ENCODE data around the gene GLRX3.
A peak's percentile ranks its signal among the peaks of the same experiment; 100 is the strongest.

The GLRX3 gene

DNA sequence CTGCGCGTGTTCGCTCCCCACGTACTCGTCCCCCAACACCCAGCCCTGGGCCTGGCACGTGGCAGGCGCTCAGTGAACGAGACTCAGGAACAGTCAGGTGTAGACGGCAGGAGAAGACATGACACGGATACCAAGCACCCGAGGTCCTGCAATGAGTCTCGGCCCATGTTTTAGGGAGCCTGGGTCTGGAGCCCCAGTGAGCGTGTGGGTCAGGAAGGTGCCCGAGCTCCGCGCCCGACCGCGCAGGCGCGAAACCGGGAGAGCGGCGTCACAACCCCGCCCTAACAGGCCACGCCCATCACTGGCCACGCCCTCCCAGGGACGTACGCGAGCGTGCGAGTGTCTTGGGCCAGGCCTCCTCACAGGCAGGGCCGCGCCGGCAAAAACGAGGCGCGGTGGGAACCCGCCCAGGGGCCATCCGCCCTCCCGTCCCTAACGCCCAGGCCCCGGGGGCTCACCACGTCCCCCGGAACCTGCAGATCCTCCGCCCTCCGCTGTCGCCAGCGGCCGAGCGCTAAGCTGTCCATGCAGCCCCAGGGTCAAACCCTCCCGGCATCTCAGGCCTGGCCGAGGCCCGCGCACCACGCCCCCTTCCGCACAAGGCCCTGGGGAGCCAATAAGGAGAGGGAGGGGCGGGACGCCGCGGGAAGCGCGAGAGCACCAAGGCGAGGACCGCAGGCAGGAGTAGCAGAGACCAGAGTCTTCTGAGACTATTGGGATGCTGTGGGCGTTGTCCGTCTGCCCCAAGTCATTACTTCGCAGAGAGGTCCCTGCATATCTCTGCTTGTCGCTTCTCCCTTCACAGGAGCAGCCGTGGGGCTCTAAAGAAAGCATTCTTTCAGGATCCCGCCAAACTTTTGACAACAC is 25.7 kb upstream of the GLRX3 start, which contains the start of gene C10orf143 (continued):
- TF ChIP-seq, protein P1, sequence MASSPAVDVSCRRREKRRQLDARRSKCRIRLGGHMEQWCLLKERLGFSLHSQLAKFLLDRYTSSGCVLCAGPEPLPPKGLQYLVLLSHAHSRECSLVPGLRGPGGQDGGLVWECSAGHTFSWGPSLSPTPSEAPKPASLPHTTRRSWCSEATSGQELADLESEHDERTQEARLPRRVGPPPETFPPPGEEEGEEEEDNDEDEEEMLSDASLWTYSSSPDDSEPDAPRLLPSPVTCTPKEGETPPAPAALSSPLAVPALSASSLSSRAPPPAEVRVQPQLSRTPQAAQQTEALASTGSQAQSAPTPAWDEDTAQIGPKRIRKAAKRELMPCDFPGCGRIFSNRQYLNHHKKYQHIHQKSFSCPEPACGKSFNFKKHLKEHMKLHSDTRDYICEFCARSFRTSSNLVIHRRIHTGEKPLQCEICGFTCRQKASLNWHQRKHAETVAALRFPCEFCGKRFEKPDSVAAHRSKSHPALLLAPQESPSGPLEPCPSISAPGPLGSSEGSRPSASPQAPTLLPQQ (tag by site-specific recombination; IDR thresholded peaks at IDR 0.05), result peak; percentile 60; the same call in 1 of the 2 replicates
- peak; percentile 42; the same call in 1 of the 2 replicates for TF ChIP-seq ZNF629 (tag by site-specific recombination; IDR thresholded peaks at IDR 0.05)
- no peak for TF ChIP-seq ZNF221 (tag by site-specific recombination; IDR thresholded peaks at IDR 0.05; ENCODE audit: borderline replicate concordance)
- TF ChIP-seq, protein P2, sequence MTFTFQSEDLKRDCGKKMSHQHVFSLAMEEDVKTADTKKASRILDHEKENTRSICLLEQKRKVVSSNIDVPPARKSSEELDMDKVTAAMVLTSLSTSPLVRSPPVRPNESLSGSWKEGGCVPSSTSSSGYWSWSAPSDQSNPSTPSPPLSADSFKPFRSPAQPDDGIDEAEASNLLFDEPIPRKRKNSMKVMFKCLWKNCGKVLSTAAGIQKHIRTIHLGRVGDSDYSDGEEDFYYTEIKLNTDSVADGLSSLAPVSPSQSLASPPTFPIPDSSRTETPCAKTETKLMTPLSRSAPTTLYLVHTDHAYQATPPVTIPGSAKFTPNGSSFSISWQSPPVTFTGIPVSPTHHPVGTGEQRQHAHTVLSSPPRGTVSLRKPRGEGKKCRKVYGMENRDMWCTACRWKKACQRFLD (tag by site-specific recombination; IDR thresholded peaks at IDR 0.05), result peak; percentile 86
- peak; percentile 86 for TF ChIP-seq ZNF660 (tag by site-specific recombination; IDR thresholded peaks at IDR 0.05)
- no peak for TF ChIP-seq ZNF169 (tag by site-specific recombination; IDR thresholded peaks at IDR 0.05)
- TF ChIP-seq IKZF3 (tag by site-specific recombination; IDR thresholded peaks at IDR 0.05), result no peak
- no peak for TF ChIP-seq ZNF132 (tag by site-specific recombination; IDR thresholded peaks at IDR 0.05; ENCODE audit: borderline replicate concordance)
- no peak for TF ChIP-seq ZNF26 (tag by site-specific recombination; IDR thresholded peaks at IDR 0.05)
- TF ChIP-seq ZBTB6 (tag by site-specific recombination; IDR thresholded peaks at IDR 0.05), result peak; percentile 6; the same call in 1 of the 2 replicates

DNA sequence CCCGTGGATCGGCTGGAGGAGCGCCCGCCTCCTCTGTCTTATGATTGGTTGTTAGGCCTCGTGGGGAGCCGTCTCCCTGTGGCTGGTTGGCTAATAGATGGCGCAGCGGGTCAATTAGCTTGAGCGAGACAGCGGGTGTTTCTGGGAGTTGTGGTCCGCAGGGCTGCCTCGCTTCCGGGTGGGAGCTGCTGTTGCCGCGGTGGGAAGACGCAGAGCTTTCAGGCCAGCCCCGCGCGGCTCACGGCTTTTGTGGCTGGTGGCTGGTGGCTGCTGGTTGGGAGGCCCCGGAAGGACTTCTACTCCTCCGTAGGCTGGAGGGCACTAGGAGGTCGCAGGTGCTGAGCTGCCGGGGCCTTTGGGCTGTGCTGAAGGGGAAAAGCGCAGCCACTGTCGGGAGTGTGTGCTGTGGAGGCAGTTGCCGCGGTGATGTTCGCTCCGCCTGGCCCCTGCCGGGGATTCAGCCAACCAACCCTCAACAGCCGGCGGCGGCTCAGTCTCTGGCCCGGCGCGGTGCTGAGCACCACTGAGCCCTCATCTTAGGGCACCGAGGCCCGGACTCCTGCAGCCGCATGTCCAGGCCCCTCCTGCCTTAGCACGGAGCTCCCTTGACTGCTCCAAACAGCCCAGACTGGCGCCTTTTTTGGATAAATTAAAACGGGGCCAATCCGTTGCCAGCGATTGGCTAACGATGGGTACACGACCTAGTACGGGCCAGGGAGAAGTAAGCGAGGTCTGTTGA is 24.9 kb upstream of the GLRX3 start:
- Histone ChIP-seq H3K4me3 (ENCODE audit: low read depth, low read length) (peak overlapping the region; percentile 72), H3K36me3 (ENCODE audit: control insufficient read depth in 2 of 2, insufficient read depth in 1 of 2, low read length in 2 of 2) (peaks cover 0 to 3% of the 10 kb centered on the region in 2 experiments; a peak in 1 of 3 replicates), H3K4me1 (ENCODE audit: control insufficient read depth, insufficient read depth, low read length) (no peaks in the 10 kb centered on the region), H3K27ac (ENCODE audit: extremely low read depth, low read depth, low read length) (peak overlapping the region; percentile 94), H3K9me3 (ENCODE audit: control insufficient read depth, insufficient read depth, low read depth, low read length) (no peaks in the 10 kb centered on the region)
- CTCF ChIA-PET, result interaction anchor here (0.5 to 2.2 kb wide), 8 partner anchors 18 to 139 kb away, joined by 3 to 9 read pairs (median 3); partner anchors contain the start of gene GLRX3
- POLR2A ChIA-PET, result interaction anchor here (0.7 to 3.1 kb wide), 11 partner anchors 10 to 161 kb away, joined by 3 to 127 read pairs (median 5); partner anchors contain the start of gene GLRX3
- TF ChIP-seq ZNF600 (tag by site-specific recombination; IDR thresholded peaks at IDR 0.05) (peak; percentile 96), ZNF426 (tag by site-specific recombination; IDR thresholded peaks at IDR 0.05) (no peak), KLF16 (tag by site-specific recombination; IDR thresholded peaks at IDR 0.05) (0 out of 2 replicates have a peak, but pooled peaks have one; percentile 13), ZBTB21 (tag by site-specific recombination; IDR thresholded peaks at IDR 0.05) (peak; percentile 14; the same call in 1 of the 2 replicates), SALL2 (tag by site-specific recombination; IDR thresholded peaks at IDR 0.05; ENCODE audit: borderline replicate concordance) (no peak), ZNF664 (tag by site-specific recombination; IDR thresholded peaks at IDR 0.05) (no peak), SP7 (tag by site-specific recombination; IDR thresholded peaks at IDR 0.05) (peak; percentile 59), ZNF660 (tag by site-specific recombination; IDR thresholded peaks at IDR 0.05) (no peak; the same call in 1 of the 2 replicates), ZSCAN30 (tag by site-specific recombination; IDR thresholded peaks at IDR 0.05) (peak; percentile 89), ZFP37 (tag by site-specific recombination; IDR thresholded peaks at IDR 0.05) (0 out of 2 replicates have a peak, but pooled peaks have one; percentile 59), HOXC10 (CRISPR knock-in tag; IDR thresholded peaks at IDR 0.05) (peak; percentile 23; the same call in 1 of the 2 replicates), ZNF341 (tag by site-specific recombination; IDR thresholded peaks at IDR 0.05; ENCODE audit: low read depth) (peak; percentile 99), ZNF394 (tag by site-specific recombination; IDR thresholded peaks at IDR 0.05; ENCODE audit: borderline replicate concordance) (peak; percentile 56; the same call in 1 of the 2 replicates), SP2 (tag by site-specific recombination; IDR thresholded peaks at IDR 0.05) (peak; percentile 86), ZBTB8A (tag by site-specific recombination; IDR thresholded peaks at IDR 0.05) (peak; percentile 24; the same call in 1 of the 2 replicates), ZNF146 (tag by site-specific recombination; IDR thresholded peaks at IDR 0.05) (no peak), KLF7 (tag by site-specific recombination; IDR thresholded peaks at IDR 0.05; ENCODE audit: borderline replicate concordance) (0 out of 2 replicates have a peak, but pooled peaks have one; percentile 40)
- TF ChIP-seq, protein P3, sequence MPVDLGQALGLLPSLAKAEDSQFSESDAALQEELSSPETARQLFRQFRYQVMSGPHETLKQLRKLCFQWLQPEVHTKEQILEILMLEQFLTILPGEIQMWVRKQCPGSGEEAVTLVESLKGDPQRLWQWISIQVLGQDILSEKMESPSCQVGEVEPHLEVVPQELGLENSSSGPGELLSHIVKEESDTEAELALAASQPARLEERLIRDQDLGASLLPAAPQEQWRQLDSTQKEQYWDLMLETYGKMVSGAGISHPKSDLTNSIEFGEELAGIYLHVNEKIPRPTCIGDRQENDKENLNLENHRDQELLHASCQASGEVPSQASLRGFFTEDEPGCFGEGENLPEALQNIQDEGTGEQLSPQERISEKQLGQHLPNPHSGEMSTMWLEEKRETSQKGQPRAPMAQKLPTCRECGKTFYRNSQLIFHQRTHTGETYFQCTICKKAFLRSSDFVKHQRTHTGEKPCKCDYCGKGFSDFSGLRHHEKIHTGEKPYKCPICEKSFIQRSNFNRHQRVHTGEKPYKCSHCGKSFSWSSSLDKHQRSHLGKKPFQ (tag by site-specific recombination; IDR thresholded peaks at IDR 0.05), result peak; percentile 97
